Osteocyte (in vitro differentiated cells): Measurements from ENCODE around the gene KCTD16. TPM values are rescaled to one million over a fixed set of nuclear protein-coding genes. Genes with fewer than 3 reads are reported as not detected.

Experiments
- DNase-seq: peaks from one replicate; pipeline ENCODE4 v3.0.0; 2021; ENCODE audit warnings: mixed read lengths; ENCODE audit not compliant: unreplicated experiment; ENCODE audit errors: extremely low spot score
- H3K27ac Mint-ChIP-seq: one replicate; pipeline ENCODE4 v1.8.0; 2021; ENCODE audit warnings: mild to moderate bottlenecking, mixed read lengths; ENCODE audit not compliant: unreplicated experiment
- H3K27me3 Mint-ChIP-seq: one replicate; pipeline ENCODE4 v1.8.0; 2021; ENCODE audit warnings: mixed read lengths; ENCODE audit not compliant: unreplicated experiment
- H3K36me3 Mint-ChIP-seq: one replicate; pipeline ENCODE4 v1.8.0; 2021; ENCODE audit warnings: mixed read lengths; ENCODE audit not compliant: unreplicated experiment
- H3K4me1 Mint-ChIP-seq: one replicate; pipeline ENCODE4 v1.8.0; 2021; ENCODE audit warnings: mixed read lengths; ENCODE audit not compliant: unreplicated experiment
- H3K4me3 Mint-ChIP-seq: one replicate; pipeline ENCODE4 v1.8.0; 2021; ENCODE audit warnings: mild to moderate bottlenecking, moderate library complexity, mixed read lengths; ENCODE audit not compliant: unreplicated experiment
- H3K9me3 Mint-ChIP-seq: one replicate; pipeline ENCODE4 v1.8.0; 2021; ENCODE audit warnings: mixed read lengths; ENCODE audit not compliant: unreplicated experiment
- total RNA-seq: library from RNA; stranded (reverse); gene quantifications from 2 replicates; pipeline ENCODE4 v1.2.1, GENCODE V29; 2021
- TF ChIP-seq, protein P1 (sequence below): fragments of 200-600 bp; sonication (generic); IDR thresholded peaks from 2 replicates; pipeline ENCODE4 v1.5.0; 2021; ENCODE audit warnings: antibody characterized with exemption, mild to moderate bottlenecking, moderate library complexity

KCTD16 gene
- total RNA-seq, 1 donor from 2014 or later = 0.51 TPM

DNA sequence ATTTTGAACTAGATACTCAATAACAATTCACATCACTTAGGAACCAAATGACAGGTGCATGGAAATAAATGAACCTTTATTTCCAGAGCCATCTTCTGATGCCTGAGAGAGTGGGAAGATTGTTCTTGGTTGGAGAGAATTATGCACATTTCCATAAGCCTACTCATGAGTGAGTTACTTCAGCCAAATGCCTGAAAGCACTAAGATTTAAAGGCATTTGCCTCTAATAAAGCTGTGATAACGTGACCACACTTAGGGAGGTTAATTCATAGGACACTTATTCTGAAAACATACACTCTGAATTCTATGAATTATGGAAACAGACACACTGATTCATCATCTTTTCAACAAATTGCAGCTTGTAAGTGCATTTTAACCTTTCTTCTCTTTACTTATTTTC, 40.0 kb downstream of the KCTD16 start:
- Mint-ChIP-seq H3K4me1 (peaks cover 6% of the 10 kb centered on the region), H3K27ac (no peak overlapping the region), H3K9me3 (no peaks in the 10 kb centered on the region), H3K27me3 (peaks cover 39% of the 10 kb centered on the region), H3K4me3 (no peak overlapping the region), H3K36me3 (no peaks in the 10 kb centered on the region)
- DNase-seq = no peak
- TF ChIP-seq, protein P1, sequence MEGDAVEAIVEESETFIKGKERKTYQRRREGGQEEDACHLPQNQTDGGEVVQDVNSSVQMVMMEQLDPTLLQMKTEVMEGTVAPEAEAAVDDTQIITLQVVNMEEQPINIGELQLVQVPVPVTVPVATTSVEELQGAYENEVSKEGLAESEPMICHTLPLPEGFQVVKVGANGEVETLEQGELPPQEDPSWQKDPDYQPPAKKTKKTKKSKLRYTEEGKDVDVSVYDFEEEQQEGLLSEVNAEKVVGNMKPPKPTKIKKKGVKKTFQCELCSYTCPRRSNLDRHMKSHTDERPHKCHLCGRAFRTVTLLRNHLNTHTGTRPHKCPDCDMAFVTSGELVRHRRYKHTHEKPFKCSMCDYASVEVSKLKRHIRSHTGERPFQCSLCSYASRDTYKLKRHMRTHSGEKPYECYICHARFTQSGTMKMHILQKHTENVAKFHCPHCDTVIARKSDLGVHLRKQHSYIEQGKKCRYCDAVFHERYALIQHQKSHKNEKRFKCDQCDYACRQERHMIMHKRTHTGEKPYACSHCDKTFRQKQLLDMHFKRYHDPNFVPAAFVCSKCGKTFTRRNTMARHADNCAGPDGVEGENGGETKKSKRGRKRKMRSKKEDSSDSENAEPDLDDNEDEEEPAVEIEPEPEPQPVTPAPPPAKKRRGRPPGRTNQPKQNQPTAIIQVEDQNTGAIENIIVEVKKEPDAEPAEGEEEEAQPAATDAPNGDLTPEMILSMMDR = no peak

DNA sequence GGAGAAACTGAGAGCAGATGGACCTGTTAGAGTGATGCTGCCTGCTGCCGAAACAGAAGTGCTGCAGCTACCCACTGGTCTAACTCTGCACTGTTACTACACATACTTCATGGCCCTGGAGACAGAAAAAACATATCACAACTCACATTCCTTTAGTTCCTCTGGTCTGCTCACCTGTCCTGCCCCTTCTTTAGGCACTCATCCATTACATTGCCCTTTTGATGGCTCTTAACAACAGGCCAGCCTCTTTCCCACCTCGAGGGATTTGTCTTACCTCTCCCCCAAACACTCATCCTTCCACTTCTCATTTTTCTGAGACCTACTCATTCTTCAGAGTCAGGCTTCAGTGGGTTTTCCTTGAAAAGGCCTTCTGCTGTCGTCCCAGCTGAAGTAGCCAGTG, 49.2 kb downstream of the KCTD16 start:
- DNase-seq = no peak
- Mint-ChIP-seq H3K27ac (no peak overlapping the region), H3K4me1 (no peaks in the 10 kb centered on the region), H3K27me3 (peaks cover 7% of the 10 kb centered on the region), H3K36me3 (no peaks in the 10 kb centered on the region), H3K4me3 (no peak overlapping the region), H3K9me3 (no peaks in the 10 kb centered on the region)
- TF ChIP-seq, protein P1 = no peak

DNA sequence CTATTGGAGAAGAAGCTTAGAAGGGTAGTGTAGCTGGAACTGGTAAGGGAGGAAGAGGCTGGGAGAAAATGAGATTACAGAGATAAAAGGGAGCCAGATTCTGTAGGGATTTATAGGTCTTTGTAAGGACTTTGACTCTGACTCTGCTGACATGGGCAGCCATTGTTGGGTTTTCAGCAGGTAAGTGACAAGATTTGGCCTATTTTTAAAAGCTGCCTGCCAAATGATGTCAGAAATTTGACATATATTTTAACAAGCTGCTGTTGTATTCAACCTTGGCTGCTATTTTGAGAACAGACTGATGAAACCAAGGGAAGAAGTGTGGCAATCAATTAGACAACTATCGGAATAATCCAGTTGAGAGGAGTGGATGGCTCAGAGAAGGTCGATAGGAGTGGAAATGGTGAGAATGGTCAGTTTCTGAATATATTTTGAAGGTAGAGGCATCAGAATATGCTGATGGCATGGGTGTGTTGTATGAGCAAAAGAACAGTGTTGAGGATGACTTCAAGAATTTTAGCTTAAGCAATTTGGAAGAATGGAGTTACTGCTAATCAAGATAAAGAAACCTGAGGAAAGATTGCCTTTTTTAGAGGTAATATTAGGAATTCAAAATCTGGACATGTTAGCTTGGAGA, 56.8 kb downstream of the KCTD16 start:
- no peak for DNase-seq

DNA sequence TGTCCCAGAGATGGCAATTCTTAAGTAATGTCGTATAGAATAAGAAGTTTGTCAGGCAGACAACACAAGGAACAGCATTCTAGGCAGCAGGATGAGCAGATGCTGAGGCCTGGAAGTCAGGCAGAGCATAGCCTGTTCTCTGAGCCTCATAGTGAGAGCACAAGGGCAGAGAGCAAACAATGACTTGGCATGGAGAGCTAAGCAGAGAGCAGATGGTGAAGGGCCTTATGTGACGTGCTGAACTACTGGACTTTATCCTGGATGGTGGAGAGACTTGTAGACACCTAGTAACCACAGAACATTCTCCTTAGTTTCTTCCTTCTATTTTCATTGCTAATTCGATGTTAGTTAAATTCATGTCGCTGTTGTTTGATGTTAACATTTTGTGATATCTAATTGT, 60.1 kb downstream of the KCTD16 start:
- H3K27me3 Mint-ChIP-seq = peaks cover under 1% of the 10 kb centered on the region
- H3K9me3 Mint-ChIP-seq = no peaks in the 10 kb centered on the region
- no peak for DNase-seq
- no peaks in the 10 kb centered on the region for H3K4me1 Mint-ChIP-seq
- TF ChIP-seq, protein P1 = no peak
- no peaks in the 10 kb centered on the region for H3K36me3 Mint-ChIP-seq
- H3K27ac Mint-ChIP-seq = no peak overlapping the region
- H3K4me3 Mint-ChIP-seq = no peak overlapping the region

More for the DNA sequence above, 56.8 kb downstream of the KCTD16 start:
- no peaks in the 10 kb centered on the region for H3K36me3 Mint-ChIP-seq
- no peaks in the 10 kb centered on the region for H3K4me1 Mint-ChIP-seq
- TF ChIP-seq, protein P1 = no peak
- H3K9me3 Mint-ChIP-seq = no peaks in the 10 kb centered on the region
- peaks cover 2% of the 10 kb centered on the region for H3K27me3 Mint-ChIP-seq
- H3K27ac Mint-ChIP-seq = no peak overlapping the region
- H3K4me3 Mint-ChIP-seq = no peak overlapping the region

DNA sequence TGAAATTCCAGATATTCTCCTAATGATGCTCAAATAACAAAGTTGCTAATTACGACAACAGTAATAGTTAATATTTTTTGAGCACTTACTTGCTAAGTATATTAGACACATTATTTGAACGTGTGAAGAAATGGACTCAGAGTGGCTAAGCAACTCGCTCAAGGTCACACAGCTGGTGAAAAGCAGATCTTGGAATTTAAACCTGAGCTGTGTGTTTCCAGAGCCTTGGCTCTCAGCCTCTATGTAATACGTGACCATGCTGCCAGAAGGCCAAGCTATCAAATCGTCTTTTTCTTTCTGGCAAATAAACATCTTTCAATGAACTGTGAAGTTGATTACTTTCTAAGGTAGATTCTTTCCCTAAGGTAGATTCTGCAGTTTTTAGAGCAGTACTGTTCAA, 61.6 kb downstream of the KCTD16 start:
- Mint-ChIP-seq H3K27me3 (peaks cover 4% of the 10 kb centered on the region), H3K27ac (no peak overlapping the region), H3K4me3 (no peak overlapping the region), H3K4me1 (no peaks in the 10 kb centered on the region), H3K9me3 (no peaks in the 10 kb centered on the region), H3K36me3 (no peaks in the 10 kb centered on the region)
- TF ChIP-seq, protein P1 = no peak
- DNase-seq = no peak
